Testis (tissue), 3 donors: ENCODE measurements around the gene FURIN. TPM values are rescaled to one million over a fixed set of nuclear protein-coding genes. Genes with fewer than 3 reads are reported as not detected.

ENCODE experiments used
- DNase-seq: peaks from one replicate; pipeline ENCODE4 v3.0.0-alpha.2; 2019
- H3K27ac ChIP-seq, 2 donors: fragments of 200-600 bp; sonication (generic); one replicate each; pipeline ENCODE4 v1.5.1; 2019
- H3K27me3 ChIP-seq: fragments of 200-600 bp; sonication (generic); one replicate; pipeline ENCODE4 v1.5.1; 2019
- H3K36me3 ChIP-seq: fragments of 200-600 bp; sonication (generic); one replicate; pipeline ENCODE4 v1.5.1; 2017; ENCODE audit warnings: low read depth; ENCODE audit errors: missing control alignments
- H3K4me1 ChIP-seq: fragments of 200-600 bp; sonication (generic); one replicate; pipeline ENCODE4 v1.5.1; 2019
- H3K4me3 ChIP-seq, 2 donors: fragments of 200-600 bp; sonication (generic); one replicate each; pipeline ENCODE4 v1.5.1; 2017 to 2019
- H3K9me3 ChIP-seq: fragments of 200-600 bp; sonication (generic); one replicate; pipeline ENCODE4 v1.5.1; 2017
- CTCF ChIP-seq, 3 experiments: fragments of 450-650 bp in 2 of 3; fragments of 200-600 bp in 1 of 3; sonication (generic) in 1 of 3; IDR thresholded peaks; one replicate each; pipeline ENCODE4 v1.5.1; 2016 to 2019; ENCODE audit warnings: antibody characterized with exemption in 3 of 3, mild to moderate bottlenecking in 2 of 3, moderate library complexity in 1 of 3
- POLR2A ChIP-seq: fragments of 450-650 bp; IDR thresholded peaks from one replicate; pipeline ENCODE4 v1.6.1; 2017; ENCODE audit warnings: antibody characterized with exemption, mild to moderate bottlenecking, moderate library complexity
- WGBS, 2 donors: methylation state at CpG; one replicate each; pipeline ENCODE4 v1.1.5; 2018; 5-methylcytosine and 5-hydroxymethylcytosine counted together
- intact Hi-C: fragments of 100-400 bp; cut with DNase I; formaldehyde crosslinking; loops from one replicate; pipeline ENCODE4 v1.15.1; 2023; ENCODE audit warnings: low total_unique reads
- polyA plus RNA-seq: library from polyadenylated mRNA; stranded (reverse); fragments of 350-450 nt; fragmentation: Illumina TruSeq; extraction: RNeasy Lipid Tissue Mini Kit (QIAGEN cat#74804); gene quantifications from one replicate; pipeline ENCODE4 v1.2.3, GENCODE V29; 2014; ENCODE audit warnings: low read depth, low replicate concordance; ENCODE audit not compliant: insufficient read depth
- total RNA-seq, 2 donors: library from RNA; depleted of rRNA; stranded (reverse); fragments of >200 nt; gene quantifications; one replicate each; pipeline ENCODE4 v1.2.3, GENCODE V29; 2016

Gene FURIN
- total and polyA plus RNA-seq, 3 donors from 2014 or later = 21.5 to 32.1 (median 23.1) TPM

GRCh38 chr15:90878660-90879059, 10.3 kb downstream of the FURIN start:
- Histone ChIP-seq H3K9me3 (no peaks in the 10 kb centered on the region), H3K36me3 (no peaks in the 10 kb centered on the region), H3K4me3 (no peak overlapping the region), H3K27ac (no peak overlapping the region), H3K27me3 (no peaks in the 10 kb centered on the region), H3K4me1 (peaks cover 9% of the 10 kb centered on the region)
- no peak for DNase-seq
- intact Hi-C loops = no loop called here
- 93 to 94% methylated on average over 3 to 15 of the region's 15 CpGs for WGBS, 2 donors
- TF ChIP-seq CTCF (IDR thresholded peaks at IDR 0.05) (no peak), POLR2A (no peak)

- intact Hi-C loops = loop anchor here (10.0 kb wide), 1 partner anchor 235 kb away; no protein-coding TSS in a partner anchor
- no peaks in the 10 kb centered on the region for H3K36me3 ChIP-seq
- TF ChIP-seq POLR2A (no peak), CTCF (IDR thresholded peaks at IDR 0.05) (no peak)
- no peaks in the 10 kb centered on the region for H3K9me3 ChIP-seq
- H3K4me3 ChIP-seq = no peak overlapping the region
- H3K4me1 ChIP-seq = peaks cover 16% of the 10 kb centered on the region
- no peak for DNase-seq
- WGBS, 2 donors = 92 to 96% methylated on average over 28 to 34 of the region's 35 CpGs
- no peaks in the 10 kb centered on the region for H3K27me3 ChIP-seq
- no peak overlapping the region for H3K27ac ChIP-seq
Observed at GRCh38 chr15:90879730-90880366, 11.5 kb downstream of the FURIN start.

- WGBS, 2 donors = 87 to 88% methylated on average over 7 to 15 of the region's 16 CpGs
- Histone ChIP-seq H3K4me3 (no peak overlapping the region), H3K27me3 (no peaks in the 10 kb centered on the region), H3K27ac (no peak overlapping the region), H3K36me3 (no peaks in the 10 kb centered on the region), H3K9me3 (no peaks in the 10 kb centered on the region), H3K4me1 (peaks cover 21% of the 10 kb centered on the region)
- TF ChIP-seq CTCF (IDR thresholded peaks at IDR 0.05) (no peak), POLR2A (no peak)
- DNase-seq = no peak
- intact Hi-C loops = loop anchor here (10.0 kb wide), 1 partner anchor 236 kb away; no protein-coding TSS in a partner anchor
Observed at GRCh38 chr15:90880381-90881145, 12.2 kb downstream of the FURIN start.

- H3K36me3 ChIP-seq = no peaks in the 10 kb centered on the region
- H3K27me3 ChIP-seq = no peaks in the 10 kb centered on the region
- 86 to 99% methylated on average over 11 to 35 of the region's 35 CpGs for WGBS, 2 donors
- intact Hi-C loops = loop anchor here (10.0 kb wide), 1 partner anchor 237 kb away; no protein-coding TSS in a partner anchor
- H3K9me3 ChIP-seq = no peaks in the 10 kb centered on the region
- TF ChIP-seq CTCF (IDR thresholded peaks at IDR 0.05) (no peak), POLR2A (no peak)
- H3K27ac ChIP-seq = no peak overlapping the region
- no peak for DNase-seq
- peaks cover 27% of the 10 kb centered on the region for H3K4me1 ChIP-seq
- H3K4me3 ChIP-seq = no peak overlapping the region
Observed at GRCh38 chr15:90881181-90881977, 13.0 kb downstream of the FURIN start.
